Ishikawa (cell line): ENCODE measurements around the gene IGFBP6.

Source experiments
- CEBPB ChIP-seq: IDR thresholded peaks from 2 replicates; pipeline ENCODE4 v1.6.1; 2012
- EGR1 ChIP-seq: IDR thresholded peaks from 2 replicates; pipeline ENCODE4 v1.6.1; 2012
- EP300 ChIP-seq: IDR thresholded peaks from 2 replicates; pipeline ENCODE4 v1.6.1; 2012; ENCODE audit warnings: borderline replicate concordance
- FOXM1 ChIP-seq: IDR thresholded peaks from 2 replicates; pipeline ENCODE4 v1.6.1; 2012; ENCODE audit warnings: low read depth, borderline replicate concordance
- RAD21 ChIP-seq: IDR thresholded peaks from 2 replicates; pipeline ENCODE4 v1.6.1; 2012; ENCODE audit warnings: low read depth
- ZBTB7A ChIP-seq: IDR thresholded peaks from 2 replicates; pipeline ENCODE4 v1.6.1; 2012; ENCODE audit warnings: low read depth
- TF ChIP-seq, protein P1 (sequence below): IDR thresholded peaks from 2 replicates; pipeline ENCODE4 v1.6.1; 2012
- TF ChIP-seq, protein P2 (sequence below): IDR thresholded peaks from 2 replicates; pipeline ENCODE4 v1.6.1; 2012; ENCODE audit warnings: low read depth, mild to moderate bottlenecking

The IGFBP6 gene

DNA sequence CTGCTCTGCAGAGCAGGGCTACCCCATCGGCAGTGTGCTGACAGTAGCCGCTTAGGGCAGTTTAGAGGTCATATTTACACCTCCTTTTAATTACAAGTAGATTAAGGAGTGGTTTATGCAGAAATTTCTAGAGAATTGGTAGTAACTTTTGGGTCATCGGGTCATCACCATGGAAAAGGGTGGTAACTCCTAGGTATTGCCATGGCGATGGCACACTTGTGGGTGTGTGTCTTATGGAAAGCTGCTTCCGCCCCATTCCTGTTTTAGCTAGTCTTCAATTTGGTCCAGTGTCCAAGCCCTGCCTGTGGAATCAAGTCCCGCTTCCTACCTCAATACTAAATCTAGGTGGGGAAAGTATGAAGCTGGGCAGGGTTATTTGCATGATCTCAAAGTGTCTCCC lies 53.6 kb downstream of the IGFBP6 start:
- TF ChIP-seq CEBPB (no peak), EP300 (no peak), EGR1 (no peak), ZBTB7A (no peak), FOXM1 (no peak), RAD21 (no peak)
- TF ChIP-seq, protein P1, sequence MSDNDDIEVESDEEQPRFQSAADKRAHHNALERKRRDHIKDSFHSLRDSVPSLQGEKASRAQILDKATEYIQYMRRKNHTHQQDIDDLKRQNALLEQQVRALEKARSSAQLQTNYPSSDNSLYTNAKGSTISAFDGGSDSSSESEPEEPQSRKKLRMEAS, result no peak
- TF ChIP-seq, protein P2, sequence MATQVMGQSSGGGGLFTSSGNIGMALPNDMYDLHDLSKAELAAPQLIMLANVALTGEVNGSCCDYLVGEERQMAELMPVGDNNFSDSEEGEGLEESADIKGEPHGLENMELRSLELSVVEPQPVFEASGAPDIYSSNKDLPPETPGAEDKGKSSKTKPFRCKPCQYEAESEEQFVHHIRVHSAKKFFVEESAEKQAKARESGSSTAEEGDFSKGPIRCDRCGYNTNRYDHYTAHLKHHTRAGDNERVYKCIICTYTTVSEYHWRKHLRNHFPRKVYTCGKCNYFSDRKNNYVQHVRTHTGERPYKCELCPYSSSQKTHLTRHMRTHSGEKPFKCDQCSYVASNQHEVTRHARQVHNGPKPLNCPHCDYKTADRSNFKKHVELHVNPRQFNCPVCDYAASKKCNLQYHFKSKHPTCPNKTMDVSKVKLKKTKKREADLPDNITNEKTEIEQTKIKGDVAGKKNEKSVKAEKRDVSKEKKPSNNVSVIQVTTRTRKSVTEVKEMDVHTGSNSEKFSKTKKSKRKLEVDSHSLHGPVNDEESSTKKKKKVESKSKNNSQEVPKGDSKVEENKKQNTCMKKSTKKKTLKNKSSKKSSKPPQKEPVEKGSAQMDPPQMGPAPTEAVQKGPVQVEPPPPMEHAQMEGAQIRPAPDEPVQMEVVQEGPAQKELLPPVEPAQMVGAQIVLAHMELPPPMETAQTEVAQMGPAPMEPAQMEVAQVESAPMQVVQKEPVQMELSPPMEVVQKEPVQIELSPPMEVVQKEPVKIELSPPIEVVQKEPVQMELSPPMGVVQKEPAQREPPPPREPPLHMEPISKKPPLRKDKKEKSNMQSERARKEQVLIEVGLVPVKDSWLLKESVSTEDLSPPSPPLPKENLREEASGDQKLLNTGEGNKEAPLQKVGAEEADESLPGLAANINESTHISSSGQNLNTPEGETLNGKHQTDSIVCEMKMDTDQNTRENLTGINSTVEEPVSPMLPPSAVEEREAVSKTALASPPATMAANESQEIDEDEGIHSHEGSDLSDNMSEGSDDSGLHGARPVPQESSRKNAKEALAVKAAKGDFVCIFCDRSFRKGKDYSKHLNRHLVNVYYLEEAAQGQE, result no peak
